Stimulated activated CD4-positive, alpha-beta T cell treated with anti-CD3 and anti-CD28 coated beads, Interleukin-12 subunit alpha, Interleukin-12 subunit beta, amount 100 ng/mL, for 24 hours (primary cell): ENCODE measurements around the gene GAPT.
A peak's percentile ranks its signal among the peaks of the same experiment; 100 is the strongest.

Source experiments
- DNase-seq, 2 experiments: peaks; one replicate each; pipeline ENCODE4 v3.0.0-alpha.2; 2020; ENCODE audit warnings: low read depth in 2 of 2

GAPT gene

GRCh38 chr5:58491216-58491892 is at the start of gene GAPT:
Gene GAPT (plus strand): TSS chr5:58491435. CDS start chr5:58494537, 3,102 bp downstream.
- no peak for DNase-seq

GRCh38 chr5:58444805-58445204 is 46.4 kb upstream of the GAPT start:
- no peak for DNase-seq

GRCh38 chr5:58446024-58446423 is 45.2 kb upstream of the GAPT start:
- DNase-seq: no peak

DNA sequence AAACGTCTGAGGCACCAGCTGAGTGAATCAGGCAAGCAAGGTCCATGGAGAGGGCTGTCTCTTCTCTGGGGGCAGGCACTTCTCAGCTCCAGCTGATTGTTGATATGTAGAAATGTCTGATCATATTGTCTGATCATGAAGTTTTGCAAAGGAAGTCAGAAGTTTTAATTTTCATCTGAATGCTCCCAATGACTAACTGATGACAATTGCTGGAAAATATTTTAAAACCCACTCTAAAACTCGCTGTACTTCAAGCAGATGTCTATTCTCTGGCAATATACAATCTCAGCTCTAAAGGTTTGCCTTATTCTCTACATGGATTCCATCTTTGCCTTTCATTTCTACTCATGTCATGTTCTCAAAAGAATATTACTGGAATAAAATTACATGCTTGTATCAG is 44.0 kb upstream of the GAPT start:
- no peak for DNase-seq

DNA sequence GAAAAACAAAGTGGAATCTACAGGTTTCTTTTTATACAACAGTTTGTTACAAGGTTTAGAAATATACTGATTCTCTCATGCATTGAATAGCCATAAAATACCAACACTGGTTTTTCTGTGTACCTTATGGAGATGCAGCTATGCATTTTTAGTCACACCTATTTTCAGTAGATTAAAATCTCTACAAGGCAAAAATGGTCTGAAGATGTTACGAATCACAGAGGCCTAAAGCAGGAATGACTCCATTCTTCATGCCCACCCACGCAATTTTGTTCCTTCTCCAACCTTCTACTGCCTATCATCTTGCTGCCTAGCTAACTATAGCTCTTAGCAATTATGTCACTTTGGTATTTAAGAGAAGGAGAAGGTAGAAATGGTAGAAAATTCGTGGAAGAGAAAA is 41.2 kb upstream of the GAPT start:
- DNase-seq: no peak

- no peak for DNase-seq
Observed at GRCh38 chr5:58450811-58451629, 40.2 kb upstream of the GAPT start.

DNA sequence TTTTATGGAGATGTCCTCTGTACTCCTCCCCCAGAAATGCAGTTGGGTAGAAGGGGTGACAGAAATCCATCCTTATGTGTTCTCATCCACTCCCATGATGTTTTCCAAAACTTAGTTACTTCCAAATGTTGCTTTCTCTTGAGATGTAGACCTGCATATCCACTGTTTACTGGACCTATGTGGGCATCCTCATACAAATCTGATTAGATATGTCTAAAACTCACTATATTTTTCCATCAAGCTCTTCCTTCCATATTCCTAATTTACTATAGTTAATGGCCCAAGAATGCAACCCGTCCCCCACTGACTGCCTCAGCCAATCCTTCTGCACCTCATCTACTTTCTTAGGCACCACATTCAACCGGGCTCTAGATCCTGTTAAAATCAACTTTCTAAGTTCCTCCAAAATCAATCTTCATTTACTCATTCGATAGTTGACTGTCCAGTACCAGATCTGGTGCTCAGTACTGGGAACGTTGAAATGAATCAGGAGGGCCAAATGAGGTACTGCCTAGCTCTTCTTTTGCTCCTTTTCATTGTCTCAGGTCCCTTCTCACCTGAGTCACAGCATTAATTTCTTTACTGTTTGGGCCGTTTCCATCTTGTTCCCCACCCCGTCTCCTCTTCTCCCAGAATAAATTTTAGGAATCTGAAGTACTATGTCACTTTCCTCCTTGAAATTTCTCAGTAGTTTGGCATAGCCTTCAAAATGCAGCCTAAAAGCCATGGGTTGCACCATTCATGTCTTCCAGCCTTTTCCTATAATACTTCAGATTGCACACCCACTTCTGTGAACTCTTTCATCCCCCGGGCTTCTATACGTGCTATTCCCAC is 39.3 kb upstream of the GAPT start:
- no peak for DNase-seq

DNA sequence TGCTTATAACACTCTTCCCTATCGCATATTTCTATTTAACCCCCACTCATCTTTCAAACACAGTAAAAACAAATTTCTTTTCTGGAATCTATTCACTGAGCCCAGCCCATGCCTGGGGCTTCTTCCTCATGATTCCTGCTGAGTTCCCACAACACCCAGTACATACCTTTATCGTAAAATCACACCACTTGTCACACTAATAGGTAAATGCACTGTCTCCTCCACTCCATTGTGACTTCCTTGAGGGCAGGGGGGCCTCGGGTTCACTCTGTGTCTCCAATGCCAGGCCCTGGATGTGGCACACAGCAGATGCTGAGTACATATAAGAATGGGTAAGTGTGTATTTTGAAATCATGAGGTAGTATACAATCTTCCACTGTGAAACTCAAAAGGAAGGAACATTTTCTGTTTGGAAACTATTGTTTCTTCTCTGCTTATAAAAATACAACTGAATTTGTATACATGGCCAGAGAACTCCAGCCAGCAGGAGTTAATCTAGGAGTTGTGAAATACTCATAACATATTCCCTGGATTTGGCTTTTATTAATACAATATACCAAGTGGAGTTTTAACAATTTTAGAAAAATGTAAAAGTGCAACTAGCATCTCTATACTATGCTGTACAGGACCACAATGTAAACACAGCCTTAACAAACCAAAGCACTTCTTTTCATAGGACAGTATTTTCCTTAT is 38.5 kb upstream of the GAPT start:
- DNase-seq: no peak

DNA sequence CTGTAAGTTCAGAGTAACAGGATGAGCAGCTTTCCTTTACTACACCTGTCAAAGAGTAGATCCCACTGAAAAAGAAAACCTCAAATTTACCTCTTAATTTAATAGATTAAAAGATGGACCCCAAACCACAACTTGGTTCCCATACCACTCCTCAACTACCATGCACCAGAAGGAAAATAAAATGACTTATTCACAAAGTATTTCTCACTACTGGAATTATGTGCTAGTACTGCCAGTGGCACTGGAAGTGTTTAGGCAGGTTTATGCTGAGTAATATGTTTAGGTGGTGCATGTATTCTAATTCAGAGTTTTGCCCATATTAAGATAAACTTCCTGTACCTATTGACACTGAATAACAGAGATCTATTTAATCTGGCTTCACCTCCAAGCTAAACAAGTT is 37.9 kb upstream of the GAPT start:
- no peak for DNase-seq

DNA sequence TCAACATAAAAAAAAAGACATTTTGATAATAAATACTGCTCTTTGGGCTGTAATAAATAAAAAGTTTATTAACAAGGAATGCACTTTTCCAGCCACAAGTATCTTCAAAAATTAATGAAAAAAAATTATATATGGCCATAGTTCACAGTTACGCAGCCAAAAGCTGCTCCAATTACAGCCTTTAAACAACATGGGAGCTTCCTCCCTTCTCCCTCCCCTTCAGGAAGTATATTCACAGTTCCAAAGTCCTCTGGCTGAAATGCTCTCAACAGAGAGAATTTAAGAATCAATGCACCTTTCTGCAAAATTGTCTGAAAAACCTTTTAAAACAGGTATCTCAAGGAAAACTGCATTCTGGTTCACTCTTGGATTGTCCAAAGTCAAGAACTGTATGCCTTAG is 37.2 kb upstream of the GAPT start:
- DNase-seq: no peak

GRCh38 chr5:58455066-58455465 is 36.2 kb upstream of the GAPT start:
- no peak for DNase-seq

- DNase-seq: no peak
Observed at GRCh38 chr5:58455480-58455879, 35.8 kb upstream of the GAPT start.

GRCh38 chr5:58456026-58456425 is 35.2 kb upstream of the GAPT start:
- no peak for DNase-seq

GRCh38 chr5:58456486-58456885 is 34.7 kb upstream of the GAPT start:
- no peak for DNase-seq

DNA sequence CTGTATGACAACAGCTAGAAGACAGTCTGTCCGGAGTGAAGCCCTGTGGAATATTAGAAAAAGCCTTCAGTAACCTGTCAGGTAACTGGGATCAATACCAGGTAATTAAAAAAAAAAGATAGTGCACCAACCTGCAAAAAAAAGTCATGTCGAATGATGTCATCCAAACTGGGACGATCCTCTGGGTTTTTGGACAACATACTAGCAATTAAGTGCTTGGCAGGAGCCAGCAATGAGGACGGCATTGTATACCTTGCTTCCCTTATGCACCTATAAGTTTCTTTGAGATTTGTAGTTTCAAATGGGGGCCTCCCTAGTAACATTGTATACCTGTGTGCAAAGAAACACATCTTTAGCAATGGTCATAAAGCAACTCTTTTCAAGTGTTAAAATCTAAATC is 34.2 kb upstream of the GAPT start:
- no peak for DNase-seq

DNA sequence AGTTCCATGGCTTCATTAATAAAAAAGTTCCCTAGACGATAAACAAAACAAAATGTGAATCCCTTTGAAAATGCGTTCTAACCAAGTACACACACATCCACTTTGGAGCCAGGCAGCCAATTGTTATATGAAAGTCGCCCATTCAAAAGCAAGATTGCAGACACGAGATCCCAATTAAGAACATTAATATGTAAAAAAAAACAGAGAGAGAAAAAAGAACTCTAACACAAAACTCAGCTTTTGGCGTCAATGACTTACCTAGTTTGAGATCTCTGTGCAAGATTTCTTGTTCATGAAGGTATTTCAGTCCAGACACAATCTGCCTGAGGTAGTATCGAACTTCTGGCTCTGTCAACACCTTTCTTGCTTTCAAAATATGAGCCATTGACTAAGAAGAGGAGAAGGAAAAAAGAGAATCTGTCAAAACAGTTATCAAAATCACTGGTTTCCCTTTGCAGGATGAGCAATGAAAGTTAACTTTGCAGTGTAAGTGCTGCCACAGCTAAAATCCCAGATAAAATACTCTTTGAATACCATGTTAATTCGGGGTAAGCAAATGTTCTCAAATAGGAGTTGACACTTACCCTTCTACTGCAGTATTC is 33.0 kb upstream of the GAPT start:
- DNase-seq: no peak

DNA sequence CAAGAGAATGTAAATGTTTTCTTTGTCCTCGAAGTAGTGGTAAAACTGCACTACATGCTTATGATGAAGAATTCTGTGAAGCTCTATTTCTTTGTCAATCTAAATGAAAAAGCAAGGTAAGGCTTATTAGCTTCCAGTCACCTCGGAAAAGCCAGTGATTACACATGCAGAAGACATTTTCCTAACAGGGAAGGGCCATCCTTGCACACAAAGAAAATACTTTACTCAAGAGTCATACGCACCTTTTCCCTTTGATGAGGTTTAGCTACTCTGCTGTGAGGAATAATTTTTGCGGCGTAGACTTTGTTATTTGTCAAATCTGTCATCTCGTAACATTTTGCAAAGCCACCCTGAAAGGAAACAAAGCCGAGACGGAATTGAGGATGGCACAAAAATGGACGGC is 32.5 kb upstream of the GAPT start:
- DNase-seq: no peak

DNA sequence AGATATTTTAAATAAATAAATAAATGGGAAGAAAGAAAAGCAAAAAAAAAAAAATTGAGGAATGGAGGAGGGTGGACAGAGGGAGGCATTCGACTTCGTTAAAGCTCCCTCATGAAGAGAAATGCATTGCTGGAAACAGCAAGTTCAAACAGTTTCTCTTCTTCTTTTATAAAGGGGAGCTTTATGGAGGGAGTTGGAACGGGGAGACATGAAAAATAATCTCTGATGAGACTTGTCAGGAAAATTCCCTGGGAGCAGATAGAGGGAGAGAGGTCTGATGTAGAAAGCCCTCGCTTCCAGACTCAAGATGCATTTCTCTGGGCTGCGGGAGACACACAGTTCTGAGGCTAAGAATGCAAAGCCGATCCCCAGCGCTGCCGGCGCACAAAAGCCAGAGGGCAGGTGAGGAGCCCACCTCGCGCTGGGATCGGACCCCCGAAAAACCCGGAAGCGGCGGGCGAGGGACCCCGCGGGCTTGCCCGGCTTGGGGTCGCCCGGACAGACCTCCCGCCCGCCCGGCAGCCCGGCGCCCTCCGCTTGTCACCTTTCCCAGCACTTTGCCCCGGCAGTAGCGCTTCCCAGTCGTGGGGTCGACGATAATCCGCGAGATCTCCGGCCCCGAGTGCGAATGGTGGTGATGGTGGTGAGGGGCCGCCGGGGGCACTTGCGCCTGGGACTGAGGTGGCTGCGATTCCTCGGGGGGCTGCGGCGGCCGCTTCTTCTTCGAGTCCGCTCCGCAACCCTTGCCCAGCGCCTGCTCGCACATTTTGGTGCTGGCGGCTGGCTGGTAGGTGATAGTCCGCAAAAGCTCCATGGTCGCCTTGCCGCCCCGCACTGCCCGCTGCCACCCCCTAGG is 31.9 kb upstream of the GAPT start:
- DNase-seq: no peak

GRCh38 chr5:58460002-58460731 is 31.1 kb upstream of the GAPT start, which contains the start of gene PLK2:
Gene PLK2 (minus strand): TSS chr5:58460086. CDS start chr5:58459959, 127 bp downstream.
- peak; percentile 78 to 80 for DNase-seq
